Fibroblast of skin of back (primary cell): Measurements from ENCODE around the gene EXOC2.
"Not testable (repeated sequence)": the region's sequence is repeated elsewhere in the genome, so short reads cannot be mapped to it uniquely, and the experiment has no call there.

Experiments used
- DNase-seq: peaks from one replicate; pipeline ENCODE4 v3.0.0-alpha.2; 2013

EXOC2 gene

GRCh38 chr6:633611-634010 is 59.3 kb downstream of the EXOC2 start:
- DNase-seq = no peak

GRCh38 chr6:628766-629165 is 64.2 kb downstream of the EXOC2 start:
- no peak for DNase-seq

GRCh38 chr6:626236-626635 is 66.7 kb downstream of the EXOC2 start:
- peak; percentile 41 for DNase-seq

- peak; percentile 46 for DNase-seq
Observed at GRCh38 chr6:624979-625378, 68.0 kb downstream of the EXOC2 start.

- DNase-seq = no peak
Observed at GRCh38 chr6:622462-622861, 70.5 kb downstream of the EXOC2 start.

GRCh38 chr6:621931-622330 is 71.0 kb downstream of the EXOC2 start:
- peak; percentile 11 for DNase-seq

- DNase-seq = no peak
Observed at GRCh38 chr6:620950-621349, 72.0 kb downstream of the EXOC2 start.

GRCh38 chr6:620166-620565 is 72.8 kb downstream of the EXOC2 start:
- no peak for DNase-seq

GRCh38 chr6:617456-618100 is 75.4 kb downstream of the EXOC2 start:
- DNase-seq = no peak

GRCh38 chr6:613981-614380 is 79.0 kb downstream of the EXOC2 start:
- DNase-seq = no peak

- DNase-seq = no peak
Observed at GRCh38 chr6:611928-612327, 81.0 kb downstream of the EXOC2 start.

GRCh38 chr6:610882-611281 is 82.1 kb downstream of the EXOC2 start:
- DNase-seq = no peak

GRCh38 chr6:609905-610304 is 83.0 kb downstream of the EXOC2 start:
- DNase-seq = no peak

GRCh38 chr6:606829-607379 is 86.0 kb downstream of the EXOC2 start:
- DNase-seq = no peak

GRCh38 chr6:605895-606294 is 87.0 kb downstream of the EXOC2 start:
- not testable (repeated sequence) for DNase-seq

- no peak for DNase-seq
Observed at GRCh38 chr6:604579-604978, 88.4 kb downstream of the EXOC2 start.

GRCh38 chr6:603265-603664 is 89.7 kb downstream of the EXOC2 start:
- no peak for DNase-seq

- DNase-seq = no peak
Observed at GRCh38 chr6:599576-600448, 93.1 kb downstream of the EXOC2 start.

- no peak for DNase-seq
Observed at GRCh38 chr6:593907-594212, 99.1 kb downstream of the EXOC2 start.

- peak; percentile 55 for DNase-seq
Observed at GRCh38 chr6:593139-593906, 99.6 kb downstream of the EXOC2 start.

GRCh38 chr6:589090-589489 is 103.8 kb downstream of the EXOC2 start:
- DNase-seq = no peak

- DNase-seq = no peak
Observed at GRCh38 chr6:586553-586952, 106.4 kb downstream of the EXOC2 start.

- DNase-seq = no peak
Observed at GRCh38 chr6:583635-584034, 109.3 kb downstream of the EXOC2 start.
